ENCODE results near the gene TMEM129.
A peak's percentile ranks its signal among the peaks of the same experiment; 100 is the strongest.
"Not testable (repeated sequence)": the region's sequence is repeated elsewhere in the genome, so short reads cannot be mapped to it uniquely, and the experiment has no call there.

Gene TMEM129

GRCh38 chr4:1720163-1720983 lies 750 bp downstream of the TMEM129 start:
- DNase-seq, result no peak

GRCh38 chr4:1718095-1718850 lies 2.9 kb downstream of the TMEM129 start:
- DNase-seq, result no peak

- no peak for DNase-seq
Observed at GRCh38 chr4:1717129-1718094, 3.7 kb downstream of the TMEM129 start.

- no peak for DNase-seq
Observed at GRCh38 chr4:1716065-1716945, 4.8 kb downstream of the TMEM129 start.

- no peak for DNase-seq
Observed at GRCh38 chr4:1715002-1715758, 5.9 kb downstream of the TMEM129 start.

- no peak for DNase-seq
Observed at GRCh38 chr4:1714303-1715001, 6.7 kb downstream of the TMEM129 start.

GRCh38 chr4:1713003-1713851 lies 7.9 kb downstream of the TMEM129 start:
- DNase-seq, result peak; percentile 39 to 56

- peak; percentile 89 to 92 for DNase-seq
Observed at GRCh38 chr4:1712216-1713002, 8.7 kb downstream of the TMEM129 start, which contains the start of gene SLBP. Gene SLBP, minus strand, starts transcription at chr4:1712319. Its CDS starts 131 bp downstream, at chr4:1712188.

GRCh38 chr4:1711571-1712215 lies 9.4 kb downstream of the TMEM129 start:
- DNase-seq, result no peak

GRCh38 chr4:1711055-1711570 lies 10.0 kb downstream of the TMEM129 start:
- no peak for DNase-seq

- no peak for DNase-seq
Observed at GRCh38 chr4:1708581-1708980, 12.5 kb downstream of the TMEM129 start.

- DNase-seq, result no peak
Observed at GRCh38 chr4:1706358-1706757, 14.8 kb downstream of the TMEM129 start.

GRCh38 chr4:1705732-1706131 lies 15.4 kb downstream of the TMEM129 start:
- no peak for DNase-seq

GRCh38 chr4:1703867-1704266 lies 17.3 kb downstream of the TMEM129 start:
- DNase-seq, result no peak

- not testable (repeated sequence) for DNase-seq
Observed at GRCh38 chr4:1701671-1702070, 19.5 kb downstream of the TMEM129 start.

GRCh38 chr4:1695913-1696312 lies 25.2 kb downstream of the TMEM129 start:
- DNase-seq, result no peak

- DNase-seq, result peak; percentile 20 to 74
Observed at GRCh38 chr4:1693131-1693896, 27.8 kb downstream of the TMEM129 start.
